Inflammatory macrophage (primary cell): ENCODE measurements around the gene PDZD2.
"Not testable (repeated sequence)": the region's sequence is repeated elsewhere in the genome, so short reads cannot be mapped to it uniquely, and the experiment has no call there.

ENCODE experiments used
- DNase-seq, 2 donors: peaks; one replicate each; pipeline ENCODE4 v3.0.0-alpha.2; 2020 to 2022

The PDZD2 gene

GRCh38 chr5:31984691-31985090 lies 345.8 kb downstream of the PDZD2 start:
- DNase-seq: no peak

- DNase-seq: no peak
Observed at GRCh38 chr5:31986101-31986500, 347.2 kb downstream of the PDZD2 start.

- DNase-seq: no peak
Observed at GRCh38 chr5:31987985-31988710, 349.2 kb downstream of the PDZD2 start.

GRCh38 chr5:31990081-31990650 lies 351.2 kb downstream of the PDZD2 start:
- DNase-seq: no peak

GRCh38 chr5:31990701-31991110 lies 351.8 kb downstream of the PDZD2 start:
- DNase-seq: no peak

GRCh38 chr5:31992377-31992776 lies 353.4 kb downstream of the PDZD2 start:
- DNase-seq: no peak

- DNase-seq: no peak
Observed at GRCh38 chr5:31993165-31993961, 354.4 kb downstream of the PDZD2 start.

- no peak for DNase-seq
Observed at GRCh38 chr5:31995006-31995405, 356.1 kb downstream of the PDZD2 start.

- DNase-seq: no peak
Observed at GRCh38 chr5:31995714-31996113, 356.8 kb downstream of the PDZD2 start.

GRCh38 chr5:31996909-31997308 lies 358.0 kb downstream of the PDZD2 start:
- DNase-seq: no peak

GRCh38 chr5:31999470-31999869 lies 360.5 kb downstream of the PDZD2 start:
- no peak for DNase-seq

GRCh38 chr5:32000731-32001130 lies 361.8 kb downstream of the PDZD2 start:
- no peak for DNase-seq

GRCh38 chr5:32001284-32001683 lies 362.4 kb downstream of the PDZD2 start:
- no peak for DNase-seq

GRCh38 chr5:32001707-32002106 lies 362.8 kb downstream of the PDZD2 start:
- no peak for DNase-seq

GRCh38 chr5:32002755-32003154 lies 363.8 kb downstream of the PDZD2 start:
- DNase-seq: no peak

- no peak for DNase-seq
Observed at GRCh38 chr5:32003981-32004380, 365.1 kb downstream of the PDZD2 start.

- no peak for DNase-seq
Observed at GRCh38 chr5:32004404-32004803, 365.5 kb downstream of the PDZD2 start.

- DNase-seq: no peak
Observed at GRCh38 chr5:32008746-32009145, 369.8 kb downstream of the PDZD2 start.

- no peak for DNase-seq
Observed at GRCh38 chr5:32013658-32014057, 374.7 kb downstream of the PDZD2 start.

GRCh38 chr5:32014096-32014745 lies 375.3 kb downstream of the PDZD2 start:
- DNase-seq: no peak

GRCh38 chr5:32015262-32015661 lies 376.3 kb downstream of the PDZD2 start:
- not testable (repeated sequence) for DNase-seq

- DNase-seq: no peak
Observed at GRCh38 chr5:32017692-32018367, 378.9 kb downstream of the PDZD2 start.
